Measurements from ENCODE around the gene TOX3. TPM values are rescaled to one million over a fixed set of nuclear protein-coding genes. Genes with fewer than 3 reads are reported as not detected.

TOX3 gene
- total RNA-seq, 1 donor from 2014 or later = 0.46 TPM

DNA sequence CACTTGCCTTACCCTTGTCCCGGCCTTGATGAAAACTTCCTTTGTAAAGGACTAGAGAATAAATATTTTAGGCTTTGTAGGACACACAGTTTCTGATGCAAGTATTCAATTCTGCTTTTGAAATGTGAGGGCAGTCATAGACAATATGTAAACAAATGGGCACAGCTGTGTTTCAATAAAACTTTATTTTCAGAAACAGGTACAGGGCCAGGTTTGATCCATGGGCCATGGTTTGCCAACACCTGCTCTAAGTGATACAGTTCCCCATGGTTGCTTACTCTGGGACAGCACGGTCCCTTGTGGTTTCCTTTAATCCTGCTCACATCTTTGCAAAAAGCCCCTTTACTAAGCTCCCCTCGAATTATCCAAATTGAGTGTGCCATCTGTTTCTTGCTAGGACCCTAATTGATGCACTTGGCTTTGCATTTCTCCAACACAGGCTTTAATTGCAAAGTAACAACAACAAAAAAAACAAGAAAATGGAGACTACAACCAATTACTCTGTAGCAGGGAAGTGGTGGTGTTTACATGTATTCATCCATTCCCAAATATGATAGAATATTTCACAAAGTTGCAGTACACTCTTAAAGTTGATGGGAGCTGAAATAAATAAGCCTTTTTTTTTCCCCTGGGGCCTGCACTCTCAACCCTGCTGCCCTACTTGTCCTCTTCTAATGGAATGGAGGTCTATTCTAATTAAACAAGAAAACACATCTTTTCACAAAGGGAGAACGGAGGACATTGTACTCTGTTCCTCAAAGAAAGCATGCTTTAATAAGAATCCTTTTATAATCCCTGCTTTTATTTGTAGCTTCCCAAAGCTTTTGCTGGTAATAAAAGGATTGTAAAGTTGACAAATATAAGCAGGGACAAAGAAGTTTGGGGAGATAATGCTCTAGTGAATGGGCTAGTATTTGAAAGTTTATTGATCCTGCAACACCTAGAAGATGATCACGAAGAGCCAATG lies 37.7 kb upstream of the TOX3 start:
- TF ChIP-seq CTCF (IDR thresholded peaks at IDR 0.05) = no peak
- no peaks in the 10 kb centered on the region for H3K9me3 Mint-ChIP-seq (ENCODE audit: unreplicated experiment)
- no peak overlapping the region for H3K4me3 Mint-ChIP-seq (ENCODE audit: unreplicated experiment)
- no peak overlapping the region for H3K27ac Mint-ChIP-seq (ENCODE audit: unreplicated experiment)
- H3K27me3 Mint-ChIP-seq (ENCODE audit: unreplicated experiment) = no peaks in the 10 kb centered on the region
- H3K36me3 Mint-ChIP-seq (ENCODE audit: unreplicated experiment) = no peaks in the 10 kb centered on the region
- H3K4me1 Mint-ChIP-seq (ENCODE audit: unreplicated experiment) = no peaks in the 10 kb centered on the region
- no peak for DNase-seq (ENCODE audit: extremely low spot score, unreplicated experiment)

DNA sequence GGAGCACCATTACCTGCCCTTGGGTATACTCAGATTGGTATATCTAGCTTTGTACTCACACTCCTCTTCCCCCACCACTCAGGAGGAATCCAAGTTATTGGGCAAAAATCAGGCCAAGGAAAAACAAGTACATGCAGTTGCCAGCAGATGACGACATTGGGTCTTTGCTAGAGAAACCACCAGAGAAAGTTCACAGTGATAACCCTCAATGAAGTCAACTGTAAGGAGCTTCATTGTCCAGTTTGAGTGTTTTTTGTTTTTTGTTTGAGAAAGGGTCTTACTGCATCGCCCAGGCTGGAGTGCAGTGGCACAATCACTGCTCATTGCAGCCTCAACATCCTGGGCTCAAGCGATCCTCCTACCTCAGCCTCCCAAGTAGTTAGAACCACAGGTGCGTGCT lies 34.6 kb upstream of the TOX3 start:
- no peak for TF ChIP-seq CTCF (IDR thresholded peaks at IDR 0.05)
- Mint-ChIP-seq H3K9me3 (ENCODE audit: unreplicated experiment) (no peaks in the 10 kb centered on the region), H3K27me3 (ENCODE audit: unreplicated experiment) (no peaks in the 10 kb centered on the region), H3K4me1 (ENCODE audit: unreplicated experiment) (no peaks in the 10 kb centered on the region), H3K27ac (ENCODE audit: unreplicated experiment) (no peak overlapping the region), H3K36me3 (ENCODE audit: unreplicated experiment) (no peaks in the 10 kb centered on the region), H3K4me3 (ENCODE audit: unreplicated experiment) (no peak overlapping the region)
- no peak for DNase-seq (ENCODE audit: extremely low spot score, unreplicated experiment)

DNA sequence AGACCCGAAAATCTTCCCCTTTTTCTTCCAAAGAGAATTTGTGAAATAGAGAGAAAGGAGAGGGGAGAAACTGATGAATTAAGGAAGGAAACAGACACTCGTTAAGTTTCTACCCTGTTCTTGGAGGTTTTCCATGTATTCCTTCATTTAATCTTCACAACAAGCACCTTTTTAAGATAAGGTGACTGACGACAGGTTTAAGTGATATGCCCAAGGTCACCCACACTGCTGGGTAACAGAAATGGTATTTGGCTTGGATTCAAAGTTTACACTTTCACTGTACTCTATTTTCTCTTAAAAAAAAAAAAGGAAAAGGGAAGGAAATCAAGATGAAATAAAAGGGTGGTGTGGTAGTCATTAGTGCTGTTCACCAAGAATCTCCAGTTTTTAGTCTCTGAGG lies 33.5 kb upstream of the TOX3 start:
- no peak overlapping the region for H3K27ac Mint-ChIP-seq (ENCODE audit: unreplicated experiment)
- no peak overlapping the region for H3K4me3 Mint-ChIP-seq (ENCODE audit: unreplicated experiment)
- no peaks in the 10 kb centered on the region for H3K27me3 Mint-ChIP-seq (ENCODE audit: unreplicated experiment)
- no peaks in the 10 kb centered on the region for H3K36me3 Mint-ChIP-seq (ENCODE audit: unreplicated experiment)
- H3K4me1 Mint-ChIP-seq (ENCODE audit: unreplicated experiment) = no peaks in the 10 kb centered on the region
- no peaks in the 10 kb centered on the region for H3K9me3 Mint-ChIP-seq (ENCODE audit: unreplicated experiment)
- no peak for DNase-seq (ENCODE audit: extremely low spot score, unreplicated experiment)
- no peak for TF ChIP-seq CTCF (IDR thresholded peaks at IDR 0.05)

- H3K27me3 Mint-ChIP-seq (ENCODE audit: unreplicated experiment) = no peaks in the 10 kb centered on the region
- no peaks in the 10 kb centered on the region for H3K36me3 Mint-ChIP-seq (ENCODE audit: unreplicated experiment)
- H3K4me3 Mint-ChIP-seq (ENCODE audit: unreplicated experiment) = no peak overlapping the region
- TF ChIP-seq CTCF (IDR thresholded peaks at IDR 0.05) = no peak
- no peak overlapping the region for H3K27ac Mint-ChIP-seq (ENCODE audit: unreplicated experiment)
- H3K9me3 Mint-ChIP-seq (ENCODE audit: unreplicated experiment) = no peaks in the 10 kb centered on the region
- no peak for DNase-seq (ENCODE audit: extremely low spot score, unreplicated experiment)
- no peaks in the 10 kb centered on the region for H3K4me1 Mint-ChIP-seq (ENCODE audit: unreplicated experiment)
Measured at GRCh38 chr16:52578829-52579498, 32.0 kb upstream of the TOX3 start.
